GM12891 (cell line): ENCODE results near the gene PMF1. TPM values are rescaled to one million over a fixed set of nuclear protein-coding genes. Genes with fewer than 3 reads are reported as not detected.
"Not testable (repeated sequence)": the region's sequence is repeated elsewhere in the genome, so short reads cannot be mapped to it uniquely, and the experiment has no call there.

Experiments used
- DNase-seq: peaks from one replicate; pipeline ENCODE4 v3.0.0; 2011; ENCODE audit warnings: low spot score; ENCODE audit not compliant: insufficient read length
- FAIRE-seq: peaks from 2 replicates; lab custom pipeline; 2011; peaks lifted over from hg19 to GRCh38; lab: Jason Lieb, UNC
- PAX5 ChIP-seq: IDR thresholded peaks from 2 replicates; pipeline ENCODE4 v1.6.1; 2011; ENCODE audit warnings: low read length, moderate library complexity, mild to moderate bottlenecking; ENCODE audit not compliant: insufficient read depth, severe bottlenecking
- POLR2A ChIP-seq: IDR thresholded peaks from 2 replicates; pipeline ENCODE4 v1.6.1; 2011; ENCODE audit warnings: low read depth, low read length, control low read depth
- POLR2AphosphoS5 ChIP-seq: IDR thresholded peaks from 2 replicates; pipeline ENCODE4 v1.6.1; 2011; ENCODE audit warnings: low read depth, low read length, control low read depth
- POU2F2 ChIP-seq: IDR thresholded peaks from 2 replicates; pipeline ENCODE4 v1.6.1; 2011; ENCODE audit warnings: low read depth, mild to moderate bottlenecking, control low read depth, low read length, moderate library complexity
- SPI1 ChIP-seq: IDR thresholded peaks from 2 replicates; pipeline ENCODE4 v1.6.1; 2011; ENCODE audit warnings: low read depth, low read length, control low read depth
- TAF1 ChIP-seq: IDR thresholded peaks from 2 replicates; pipeline ENCODE4 v1.6.1; 2011; ENCODE audit warnings: low read depth, low read length, control low read depth
- polyA plus RNA-seq: library from polyadenylated mRNA; unstranded; fragments of >200 nt; gene quantifications from one replicate; pipeline ENCODE4 v1.2.1, GENCODE V29; 2012; ENCODE audit warnings: low read depth, missing spikeins, inconsistent platforms; ENCODE audit not compliant: missing spikeins

PMF1 gene
- 49.7 TPM for polyA plus RNA-seq

GRCh38 chr1:156212833-156213643 lies at the start of gene PMF1:
TSS of gene PMF1 (plus strand) at chr1:156213007. CDS start at chr1:156213016, 9 bp downstream.
- DNase-seq: peak; percentile 98
- TF ChIP-seq PAX5 (no peak), POU2F2 (no peak; the same call in 1 of the 2 replicates), SPI1 (0 out of 2 replicates have a peak, but pooled peaks have one; percentile 6), POLR2AphosphoS5 (peak; percentile 95), POLR2A (peak; percentile 85), TAF1 (peak; percentile 91)
- FAIRE-seq: peak; percentile 20

GRCh38 chr1:156163712-156164111 lies 49.1 kb upstream of the PMF1 start:
- FAIRE-seq: no peak
- TF ChIP-seq PAX5: no peak
- no peak for TF ChIP-seq TAF1
- TF ChIP-seq SPI1: no peak
- no peak for TF ChIP-seq POLR2A
- no peak for TF ChIP-seq POLR2AphosphoS5
- no peak for TF ChIP-seq POU2F2
- no peak for DNase-seq

GRCh38 chr1:156164125-156164831 lies 48.5 kb upstream of the PMF1 start:
- FAIRE-seq: no peak

GRCh38 chr1:156165083-156165482 lies 47.7 kb upstream of the PMF1 start:
- FAIRE-seq: no peak
- TF ChIP-seq PAX5 (no peak), SPI1 (peak; percentile 54; the same call in 1 of the 2 replicates)
- DNase-seq: no peak

More at GRCh38 chr1:156164125-156164831, 48.5 kb upstream of the PMF1 start:
- DNase-seq: no peak
- TF ChIP-seq TAF1: no peak
- no peak for TF ChIP-seq SPI1
- no peak for TF ChIP-seq PAX5
- no peak for TF ChIP-seq POU2F2
- no peak for TF ChIP-seq POLR2A
- TF ChIP-seq POLR2AphosphoS5: no peak

- no peak for DNase-seq
- no peak for TF ChIP-seq TAF1
- TF ChIP-seq POU2F2: no peak
- TF ChIP-seq POLR2AphosphoS5: no peak
- no peak for TF ChIP-seq PAX5
- TF ChIP-seq POLR2A: no peak
- no peak for TF ChIP-seq SPI1
- no peak for FAIRE-seq
These were observed 45.3 kb upstream of the PMF1 start for GRCh38 chr1:156167536-156167935.

GRCh38 chr1:156172696-156173470 lies 39.9 kb upstream of the PMF1 start:
- no peak for FAIRE-seq

GRCh38 chr1:156176610-156177210 lies 36.1 kb upstream of the PMF1 start:
- FAIRE-seq: no peak

More at GRCh38 chr1:156172696-156173470, 39.9 kb upstream of the PMF1 start:
- TF ChIP-seq POLR2A (no peak), TAF1 (no peak), SPI1 (no peak), POU2F2 (no peak), POLR2AphosphoS5 (no peak)
- no peak for DNase-seq

GRCh38 chr1:156177919-156178654 lies 34.7 kb upstream of the PMF1 start:
- FAIRE-seq (no peak), DNase-seq (no peak)
- TF ChIP-seq TAF1 (no peak), POLR2A (no peak), SPI1 (peak; percentile 83), POU2F2 (no peak)

More at GRCh38 chr1:156176610-156177210, 36.1 kb upstream of the PMF1 start:
- TF ChIP-seq PAX5: no peak
- no peak for TF ChIP-seq POU2F2
- no peak for TF ChIP-seq POLR2AphosphoS5
- TF ChIP-seq TAF1: no peak
- TF ChIP-seq POLR2A: no peak
- TF ChIP-seq SPI1: no peak
- no peak for DNase-seq

- no peak for TF ChIP-seq TAF1
- TF ChIP-seq POU2F2: no peak
- FAIRE-seq (no peak), DNase-seq (no peak)
These were observed 32.3 kb upstream of the PMF1 start for GRCh38 chr1:156180471-156180870.

GRCh38 chr1:156181391-156181924 lies 31.3 kb upstream of the PMF1 start:
- FAIRE-seq, DNase-seq: not testable (repeated sequence)

GRCh38 chr1:156182010-156182779 lies 30.6 kb upstream of the PMF1 start:
- DNase-seq, FAIRE-seq: not testable (repeated sequence)

- not testable (repeated sequence) for DNase-seq, FAIRE-seq
These were observed 26.2 kb upstream of the PMF1 start for GRCh38 chr1:156186347-156187177.
